HG02763 (cell line): ENCODE data around the gene CYP2R1.

Experiments used
- ATAC-seq: cut with Tn5 transposase; IDR thresholded peaks from one replicate; pipeline ENCODE4 v1.9.1; 2021; ENCODE audit warnings: mild to moderate bottlenecking, moderate library complexity; ENCODE audit not compliant: unreplicated experiment

CYP2R1 gene, protein sequence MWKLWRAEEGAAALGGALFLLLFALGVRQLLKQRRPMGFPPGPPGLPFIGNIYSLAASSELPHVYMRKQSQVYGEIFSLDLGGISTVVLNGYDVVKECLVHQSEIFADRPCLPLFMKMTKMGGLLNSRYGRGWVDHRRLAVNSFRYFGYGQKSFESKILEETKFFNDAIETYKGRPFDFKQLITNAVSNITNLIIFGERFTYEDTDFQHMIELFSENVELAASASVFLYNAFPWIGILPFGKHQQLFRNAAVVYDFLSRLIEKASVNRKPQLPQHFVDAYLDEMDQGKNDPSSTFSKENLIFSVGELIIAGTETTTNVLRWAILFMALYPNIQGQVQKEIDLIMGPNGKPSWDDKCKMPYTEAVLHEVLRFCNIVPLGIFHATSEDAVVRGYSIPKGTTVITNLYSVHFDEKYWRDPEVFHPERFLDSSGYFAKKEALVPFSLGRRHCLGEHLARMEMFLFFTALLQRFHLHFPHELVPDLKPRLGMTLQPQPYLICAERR

DNA sequence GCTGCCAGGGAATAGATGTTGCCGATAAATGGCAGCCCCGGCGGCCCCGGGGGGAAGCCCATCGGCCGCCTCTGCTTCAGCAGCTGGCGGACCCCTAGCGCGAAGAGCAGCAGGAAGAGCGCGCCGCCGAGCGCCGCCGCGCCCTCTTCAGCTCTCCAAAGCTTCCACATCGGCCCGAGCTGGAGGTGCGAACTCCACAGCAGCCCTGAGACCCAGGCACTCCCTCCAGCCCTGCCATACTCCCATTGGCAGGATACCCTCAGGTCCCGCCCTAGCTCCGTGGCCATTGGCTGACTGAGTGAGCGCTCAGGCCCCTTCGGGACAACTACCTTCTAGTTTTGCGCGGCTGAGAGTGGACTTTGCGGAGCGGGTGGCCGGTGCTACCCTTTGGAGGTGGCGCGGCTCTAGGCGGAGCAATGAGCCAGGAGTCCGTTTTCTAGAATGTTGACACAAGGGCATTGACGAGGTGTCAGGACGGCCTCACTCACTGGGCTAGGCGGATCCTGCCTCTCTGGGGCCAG, at the start of gene CYP2R1:
TSS of gene CYP2R1 (minus strand) at position 196 of the 521 bp plus-strand sequence. CDS start at position 170, 26 bp downstream.
- peak; percentile 97 for ATAC-seq

- ATAC-seq, result no peak
These were observed 46.9 kb upstream of the CYP2R1 start for GRCh38 chr11:14938936-14939335.

DNA sequence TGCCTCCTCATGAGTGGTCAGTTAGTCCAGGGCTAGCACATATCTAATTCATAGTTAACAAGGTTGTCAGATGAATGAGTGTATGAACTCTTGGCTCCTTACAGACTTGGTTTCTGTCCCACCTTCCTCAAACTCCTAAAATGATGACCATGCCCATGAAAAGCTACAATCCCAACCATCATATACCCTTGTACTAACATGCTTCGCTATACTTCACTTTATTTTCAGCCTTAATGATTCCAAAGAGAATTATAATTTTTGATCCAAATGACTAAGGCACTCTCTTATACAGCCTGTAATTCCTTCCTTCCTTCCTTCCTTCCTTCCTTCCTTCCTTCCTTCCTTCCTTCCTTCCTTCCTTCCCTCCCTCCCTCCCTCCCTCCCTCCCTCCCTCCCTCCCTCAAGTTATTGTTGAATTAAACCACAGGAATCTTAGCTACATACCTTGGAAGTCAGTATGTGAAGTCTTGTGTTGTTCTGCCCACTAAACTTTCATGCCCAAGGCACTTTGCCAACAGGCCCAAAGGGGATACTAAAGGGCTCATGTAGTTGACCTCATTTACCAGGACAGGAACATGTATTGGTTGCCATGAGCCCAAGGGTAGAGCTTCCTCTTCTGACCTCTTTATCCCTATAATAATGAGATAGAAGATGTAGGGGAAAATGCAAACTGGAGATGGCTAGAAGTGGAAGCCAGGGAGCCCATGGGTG, 42.8 kb upstream of the CYP2R1 start:
- ATAC-seq, result no peak

DNA sequence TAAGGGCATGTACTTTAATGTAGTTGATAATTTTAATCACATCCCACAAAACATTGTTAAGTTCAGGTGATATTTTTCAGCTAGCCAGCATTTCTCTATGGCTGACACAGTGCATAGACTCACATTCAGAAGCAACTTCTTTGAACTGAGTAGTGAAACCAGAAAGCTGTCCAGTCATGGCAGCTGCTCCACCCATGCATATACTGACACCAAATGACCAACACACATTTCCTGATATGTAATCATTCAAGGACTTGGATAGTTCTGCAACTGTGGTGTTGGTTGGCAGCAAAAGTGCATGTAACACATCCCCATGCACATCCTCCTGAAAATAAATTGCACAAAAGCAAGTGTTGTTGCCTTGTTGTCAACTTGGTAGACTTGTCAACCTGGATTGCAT, 40.4 kb upstream of the CYP2R1 start:
- no peak for ATAC-seq

DNA sequence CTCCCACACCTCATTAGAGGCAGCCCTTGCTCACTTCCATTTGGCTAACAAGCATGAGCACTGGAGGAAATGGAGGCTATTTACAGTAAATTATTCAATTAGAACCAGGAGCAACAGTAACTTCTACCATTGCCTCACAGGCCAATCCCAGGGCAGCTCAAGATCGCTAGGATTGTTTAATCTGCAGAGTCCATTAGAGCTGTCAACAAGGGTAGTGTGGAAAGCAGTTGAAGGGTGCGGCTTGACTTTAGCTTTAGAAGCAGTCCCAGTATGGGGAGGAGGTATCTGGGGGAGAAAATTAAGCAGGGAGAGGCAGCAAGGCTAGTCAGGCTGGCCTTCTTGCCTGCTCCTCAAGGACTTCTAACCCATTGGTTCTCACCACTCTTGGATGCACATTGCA, 38.3 kb upstream of the CYP2R1 start:
- no peak for ATAC-seq

DNA sequence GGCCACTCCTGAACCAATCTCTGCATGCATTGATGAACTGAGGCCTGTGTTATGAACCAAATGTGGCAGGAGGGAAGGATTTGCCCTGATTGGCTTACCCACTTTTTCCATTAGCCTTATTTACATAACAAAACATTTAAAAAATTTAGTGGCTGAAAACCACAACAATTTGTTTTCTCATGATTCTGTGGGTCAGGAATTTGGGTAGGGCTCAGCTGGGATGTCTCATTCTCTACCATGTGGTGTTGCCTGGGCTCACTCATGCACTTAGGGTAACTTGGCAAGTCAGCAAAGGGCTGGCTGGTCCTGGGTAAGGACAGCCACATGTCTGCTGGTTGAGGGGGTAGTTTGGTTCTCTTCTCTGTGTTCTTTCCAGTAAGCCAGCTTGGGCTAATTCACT, 35.1 kb upstream of the CYP2R1 start:
- no peak for ATAC-seq

- ATAC-seq, result no peak
These were observed 32.3 kb upstream of the CYP2R1 start for GRCh38 chr11:14924318-14924717.

GRCh38 chr11:14916403-14916802, 24.4 kb upstream of the CYP2R1 start:
- no peak for ATAC-seq

GRCh38 chr11:14914536-14914935, 22.5 kb upstream of the CYP2R1 start:
- ATAC-seq, result no peak

DNA sequence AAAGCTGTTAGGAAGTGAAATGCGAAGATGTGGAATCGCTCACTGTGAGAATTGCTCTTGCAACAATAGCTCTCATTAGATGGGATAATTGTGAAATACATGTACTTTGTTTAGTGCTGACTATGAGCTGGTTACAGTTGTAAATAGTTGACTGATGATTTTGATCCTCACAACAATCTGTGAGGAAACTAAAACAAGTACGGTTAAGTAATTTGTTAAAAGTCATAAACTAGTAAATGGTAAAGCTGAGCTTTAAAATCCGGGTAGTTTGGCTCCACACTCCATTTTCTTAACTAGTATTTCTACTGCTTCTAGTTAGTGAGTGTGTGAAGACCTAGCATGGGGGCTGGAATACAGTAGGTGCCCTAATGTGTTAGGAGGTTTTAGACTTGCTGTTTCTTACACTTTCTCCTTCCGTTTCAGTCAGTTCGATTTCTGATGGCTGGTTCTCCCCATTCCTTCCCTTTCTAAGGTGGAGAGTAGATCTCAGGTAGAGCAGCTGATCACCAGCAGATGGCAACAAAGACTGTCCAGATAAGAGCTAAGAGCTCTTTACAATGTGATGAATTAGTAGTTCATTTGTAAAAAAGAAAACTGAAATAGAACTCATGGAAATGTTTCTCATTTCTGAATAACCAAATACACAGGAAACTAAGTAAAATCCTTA, 16.3 kb upstream of the CYP2R1 start:
- no peak for ATAC-seq

DNA sequence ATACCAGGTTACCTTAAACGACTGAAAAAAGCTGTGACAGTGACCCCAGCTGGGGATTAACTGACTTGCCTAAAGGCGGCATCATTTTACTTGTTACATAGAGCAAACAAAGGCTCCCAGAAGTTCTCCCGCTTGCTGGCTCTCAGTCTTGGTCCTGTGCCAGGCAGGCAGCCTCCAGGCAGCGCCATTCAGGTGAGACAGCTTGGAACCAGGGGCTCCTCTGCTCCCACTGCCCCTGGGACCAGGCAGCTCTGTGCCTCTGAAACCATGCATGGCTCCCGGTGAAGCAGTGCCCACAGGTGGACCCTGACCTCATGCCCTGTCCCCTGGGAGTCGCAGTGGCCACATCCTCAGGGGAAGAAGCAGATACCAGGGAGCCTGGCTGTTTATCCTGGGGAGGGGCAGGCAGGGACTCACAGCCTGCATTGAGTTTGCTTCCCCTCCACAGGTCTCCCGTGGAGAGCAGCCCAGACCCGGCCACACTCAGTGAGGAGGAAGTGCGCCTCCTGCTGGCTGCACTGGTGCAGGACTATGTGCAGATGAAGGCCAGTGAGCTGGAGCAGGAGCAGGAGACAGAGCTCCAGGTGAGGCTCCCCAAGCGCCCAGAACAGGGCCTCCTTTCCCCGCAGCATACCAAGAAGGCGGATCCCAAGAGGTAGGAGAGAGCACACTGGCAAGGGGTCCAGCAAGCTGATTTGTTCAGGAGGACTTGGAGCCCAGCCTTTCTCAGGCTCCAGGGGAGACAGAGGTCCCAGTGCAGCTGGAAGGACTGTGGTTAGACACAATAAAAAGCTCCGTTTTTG, 15.6 kb upstream of the CYP2R1 start:
- peak; percentile 46 for ATAC-seq

- ATAC-seq, result no peak
These were observed 15.0 kb upstream of the CYP2R1 start for GRCh38 chr11:14906993-14907392.

GRCh38 chr11:14906578-14906977, 14.5 kb upstream of the CYP2R1 start:
- ATAC-seq, result no peak

- peak; percentile 60 for ATAC-seq
These were observed 13.3 kb upstream of the CYP2R1 start for GRCh38 chr11:14905104-14906033.

DNA sequence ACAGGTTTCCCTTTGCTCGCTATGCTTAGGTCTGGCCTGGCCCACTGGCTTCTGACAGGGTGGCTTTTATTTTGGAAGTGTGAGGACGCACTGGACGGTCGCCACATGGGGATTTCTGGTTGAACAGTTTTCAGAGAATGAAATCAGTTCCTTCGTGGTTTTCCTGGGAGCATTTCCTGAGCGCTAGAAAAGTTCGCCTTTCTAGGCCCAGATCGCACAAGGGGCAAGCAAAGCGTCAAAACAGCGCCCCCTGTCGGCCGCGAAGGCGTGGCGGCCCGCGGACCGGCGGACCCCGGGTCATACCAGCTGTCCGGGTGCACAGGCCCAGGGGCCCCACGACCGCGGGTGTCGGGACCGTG, 12.7 kb upstream of the CYP2R1 start:
- ATAC-seq, result peak; percentile 44

DNA sequence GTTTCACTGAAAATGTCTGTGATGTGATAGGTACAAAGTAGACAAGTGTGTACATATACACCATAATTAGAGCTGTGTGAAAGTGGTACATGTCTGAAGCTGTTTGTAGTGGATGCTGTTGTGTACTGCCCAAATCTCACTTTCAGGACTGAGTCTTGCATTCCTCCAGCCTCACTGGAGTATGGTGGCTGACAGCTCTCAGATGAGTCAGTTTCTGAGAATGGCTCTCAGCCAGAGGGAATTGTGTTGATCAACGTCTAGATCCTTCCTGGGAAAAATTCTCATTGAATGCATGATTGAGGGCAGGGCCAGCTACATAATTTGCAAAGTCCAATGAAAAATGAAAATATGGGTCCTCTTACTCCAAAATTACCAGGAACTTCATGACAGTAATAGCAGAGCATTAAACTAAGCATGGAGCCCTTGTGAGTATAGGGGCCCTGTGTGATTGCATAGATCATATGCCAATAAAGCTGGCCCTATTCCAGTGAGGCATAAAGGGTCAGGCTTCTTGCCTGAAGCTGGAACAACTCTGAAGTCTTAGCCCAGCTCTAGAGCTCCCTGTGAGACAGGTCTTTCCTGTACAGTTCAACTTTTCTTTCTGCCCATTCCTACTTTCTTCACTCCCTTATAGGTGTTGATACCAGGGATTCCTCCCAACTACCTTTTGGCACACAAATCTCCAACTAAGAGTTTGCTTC, 10.8 kb upstream of the CYP2R1 start:
- ATAC-seq, result no peak

GRCh38 chr11:14898906-14899305, 6.9 kb upstream of the CYP2R1 start:
- ATAC-seq, result no peak

- ATAC-seq, result no peak
These were observed 6.3 kb upstream of the CYP2R1 start for GRCh38 chr11:14898355-14898754.
